ENCODE data around the gene ARHGAP24. TPM values are rescaled to one million over a fixed set of nuclear protein-coding genes. Genes with fewer than 3 reads are reported as not detected.

The ARHGAP24 gene
- total and polyA plus RNA-seq, 2 donors (not counting 1 experiment from before 2014, with no cell fraction given) = 15.9 to 40.5 TPM

GRCh38 chr4:85864259-85865205 lies 389.6 kb downstream of the ARHGAP24 start:
- peaks cover 10% of the 10 kb centered on the region for H3K4me1 ChIP-seq (ENCODE audit: control insufficient read depth, extremely low read depth, insufficient read depth, low read length)
- H3K9ac ChIP-seq (ENCODE audit: insufficient read depth, low read length) = no peak overlapping the region
- H3K9me3 ChIP-seq (ENCODE audit: control insufficient read depth, insufficient read depth, low read depth, low read length) = no peaks in the 10 kb centered on the region
- TF ChIP-seq EZH2 (IDR thresholded peaks at IDR 0.05; ENCODE audit: low read length, missing control alignments) (no peak), CTCF (conservative IDR thresholded peaks at IDR 0.05 in 1 of 2, IDR thresholded peaks at IDR 0.05 in 1 of 2; ENCODE audit: low read depth in 1 of 2, low read length in 2 of 2) (no peak)
- no peak overlapping the region for H3K4me3 ChIP-seq (replicated peaks in 1 of 4; ENCODE audit: control extremely low read depth in 1 of 4, insufficient read depth in 1 of 4, low read depth in 3 of 4, low read length in 4 of 4)
- H3K36me3 ChIP-seq (ENCODE audit: control insufficient read depth, insufficient read depth, low read length) = no peaks in the 10 kb centered on the region
- peaks cover 2% of the 10 kb centered on the region for H3K79me2 ChIP-seq (ENCODE audit: control insufficient read depth, insufficient read depth, low read length)
- no peak overlapping the region for H3K4me2 ChIP-seq (ENCODE audit: extremely low read depth, insufficient read depth, low read length)
- no peaks in the 10 kb centered on the region for H4K20me1 ChIP-seq (ENCODE audit: control insufficient read depth, extremely low read depth, insufficient read depth, low read length)
- no peak for DNase-seq (ENCODE audit: low read depth in 2 of 2)
- H3K27ac ChIP-seq (ENCODE audit: insufficient read depth, low read length) = no peak overlapping the region
- no peaks in the 10 kb centered on the region for H3K27me3 ChIP-seq (ENCODE audit: control insufficient read depth, insufficient read depth, low read length)
- no peak overlapping the region for H2AFZ ChIP-seq (ENCODE audit: low read length)

- peaks cover 10% of the 10 kb centered on the region for H3K4me1 ChIP-seq (ENCODE audit: control insufficient read depth, extremely low read depth, insufficient read depth, low read length)
- H3K9ac ChIP-seq (ENCODE audit: insufficient read depth, low read length) = no peak overlapping the region
- no peak overlapping the region for H3K27ac ChIP-seq (ENCODE audit: insufficient read depth, low read length)
- H3K36me3 ChIP-seq (ENCODE audit: control insufficient read depth, insufficient read depth, low read length) = no peaks in the 10 kb centered on the region
- H2AFZ ChIP-seq (ENCODE audit: low read length) = no peak overlapping the region
- peaks cover 2% of the 10 kb centered on the region for H3K79me2 ChIP-seq (ENCODE audit: control insufficient read depth, insufficient read depth, low read length)
- DNase-seq (ENCODE audit: low read depth in 2 of 2) = no peak
- no peaks in the 10 kb centered on the region for H3K9me3 ChIP-seq (ENCODE audit: control insufficient read depth, insufficient read depth, low read depth, low read length)
- no peak for TF ChIP-seq CTCF (conservative IDR thresholded peaks at IDR 0.05 in 1 of 2, IDR thresholded peaks at IDR 0.05 in 1 of 2; ENCODE audit: low read depth in 1 of 2, low read length in 2 of 2)
- TF ChIP-seq EZH2 (IDR thresholded peaks at IDR 0.05; ENCODE audit: low read length, missing control alignments) = no peak
- H3K4me2 ChIP-seq (ENCODE audit: extremely low read depth, insufficient read depth, low read length) = no peak overlapping the region
- no peaks in the 10 kb centered on the region for H3K27me3 ChIP-seq (ENCODE audit: control insufficient read depth, insufficient read depth, low read length)
- no peak overlapping the region for H3K4me3 ChIP-seq (replicated peaks in 1 of 4; ENCODE audit: control extremely low read depth in 1 of 4, insufficient read depth in 1 of 4, low read depth in 3 of 4, low read length in 4 of 4)
- no peaks in the 10 kb centered on the region for H4K20me1 ChIP-seq (ENCODE audit: control insufficient read depth, extremely low read depth, insufficient read depth, low read length)
Measured at GRCh38 chr4:85865256-85865655, 390.3 kb downstream of the ARHGAP24 start.

- H3K9me3 ChIP-seq (ENCODE audit: control insufficient read depth, insufficient read depth, low read depth, low read length) = no peaks in the 10 kb centered on the region
- peaks cover 10% of the 10 kb centered on the region for H3K4me1 ChIP-seq (ENCODE audit: control insufficient read depth, extremely low read depth, insufficient read depth, low read length)
- peak overlapping the region; percentile 68 for H3K4me2 ChIP-seq (ENCODE audit: extremely low read depth, insufficient read depth, low read length)
- peak overlapping the region; percentile 28 for H2AFZ ChIP-seq (ENCODE audit: low read length)
- H3K9ac ChIP-seq (ENCODE audit: insufficient read depth, low read length) = no peak overlapping the region
- no peaks in the 10 kb centered on the region for H3K27me3 ChIP-seq (ENCODE audit: control insufficient read depth, insufficient read depth, low read length)
- H3K4me3 ChIP-seq (replicated peaks in 1 of 4; ENCODE audit: control extremely low read depth in 1 of 4, insufficient read depth in 1 of 4, low read depth in 3 of 4, low read length in 4 of 4) = no peak overlapping the region
- no peaks in the 10 kb centered on the region for H4K20me1 ChIP-seq (ENCODE audit: control insufficient read depth, extremely low read depth, insufficient read depth, low read length)
- H3K27ac ChIP-seq (ENCODE audit: insufficient read depth, low read length) = no peak overlapping the region
- DNase-seq (ENCODE audit: low read depth in 2 of 2) = no peak
- TF ChIP-seq EZH2 (IDR thresholded peaks at IDR 0.05; ENCODE audit: low read length, missing control alignments) (no peak), CTCF (conservative IDR thresholded peaks at IDR 0.05 in 1 of 2, IDR thresholded peaks at IDR 0.05 in 1 of 2; ENCODE audit: low read depth in 1 of 2, low read length in 2 of 2) (no peak)
- H3K79me2 ChIP-seq (ENCODE audit: control insufficient read depth, insufficient read depth, low read length) = peaks cover 2% of the 10 kb centered on the region
- no peaks in the 10 kb centered on the region for H3K36me3 ChIP-seq (ENCODE audit: control insufficient read depth, insufficient read depth, low read length)
Measured at GRCh38 chr4:85866508-85866907, 391.6 kb downstream of the ARHGAP24 start.
